Activated T-cell treated with anti-CD3 and anti-CD28 coated beads for 4 hours (primary cell): ENCODE results near the gene ZNF48.

ENCODE experiments used
- DNase-seq: peaks from one replicate; pipeline ENCODE4 v3.0.0-alpha.2; 2020

ZNF48 gene

GRCh38 chr16:30407804-30408534 lies 12.7 kb downstream of the ZNF48 start:
- no peak for DNase-seq

GRCh38 chr16:30409125-30410060 lies 14.2 kb downstream of the ZNF48 start:
- peak; percentile 94 for DNase-seq

DNA sequence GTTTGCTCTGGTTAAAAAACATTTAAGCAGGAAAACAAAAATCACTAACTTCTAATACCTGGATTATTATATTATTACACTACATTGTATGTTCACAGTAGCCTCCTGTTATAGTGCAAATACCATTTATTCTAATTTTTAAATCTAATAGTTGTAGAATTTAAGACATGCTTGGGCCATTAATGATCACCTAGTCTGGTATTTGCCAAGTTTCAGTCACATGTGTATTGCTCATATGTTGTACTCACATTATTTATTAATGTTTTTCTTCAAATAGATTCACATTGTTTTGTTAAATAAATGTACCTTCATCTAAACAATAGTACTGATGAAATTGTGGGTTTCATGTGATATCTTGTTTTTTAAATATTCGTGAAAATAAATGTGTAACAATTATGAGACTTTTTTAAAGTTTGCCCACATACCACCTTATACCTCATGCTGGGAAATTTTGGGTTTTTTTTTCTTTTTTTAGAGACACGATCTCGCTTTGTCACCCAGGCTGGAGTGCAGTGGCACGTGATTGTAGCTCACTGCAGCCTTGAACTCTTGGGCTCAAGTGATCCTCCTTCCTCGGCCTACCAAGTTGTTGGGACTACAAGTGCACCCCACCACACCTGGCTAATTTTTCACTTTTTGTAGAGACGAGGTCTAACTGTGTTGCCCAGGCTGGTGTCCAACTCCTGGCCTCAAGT lies 18.0 kb downstream of the ZNF48 start:
- DNase-seq, result no peak

DNA sequence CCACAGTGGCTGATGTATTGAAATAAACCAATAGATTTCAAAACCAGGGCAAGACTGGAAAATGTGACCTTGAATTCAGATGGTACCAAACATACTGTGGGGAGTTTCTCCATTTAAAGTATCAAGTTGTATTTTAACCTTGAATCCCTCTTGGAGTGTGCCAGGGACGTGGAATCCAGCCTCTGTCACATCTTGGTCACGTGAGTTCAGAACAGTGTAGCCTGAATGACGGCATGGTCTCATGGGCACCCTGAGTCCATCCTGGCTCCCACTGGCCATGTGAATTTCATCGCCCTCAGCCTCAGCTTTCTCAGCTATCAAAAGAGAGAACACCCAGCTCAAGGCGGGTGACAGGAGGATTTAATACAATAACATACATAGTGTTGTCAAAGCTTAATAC lies 18.9 kb downstream of the ZNF48 start:
- no peak for DNase-seq

DNA sequence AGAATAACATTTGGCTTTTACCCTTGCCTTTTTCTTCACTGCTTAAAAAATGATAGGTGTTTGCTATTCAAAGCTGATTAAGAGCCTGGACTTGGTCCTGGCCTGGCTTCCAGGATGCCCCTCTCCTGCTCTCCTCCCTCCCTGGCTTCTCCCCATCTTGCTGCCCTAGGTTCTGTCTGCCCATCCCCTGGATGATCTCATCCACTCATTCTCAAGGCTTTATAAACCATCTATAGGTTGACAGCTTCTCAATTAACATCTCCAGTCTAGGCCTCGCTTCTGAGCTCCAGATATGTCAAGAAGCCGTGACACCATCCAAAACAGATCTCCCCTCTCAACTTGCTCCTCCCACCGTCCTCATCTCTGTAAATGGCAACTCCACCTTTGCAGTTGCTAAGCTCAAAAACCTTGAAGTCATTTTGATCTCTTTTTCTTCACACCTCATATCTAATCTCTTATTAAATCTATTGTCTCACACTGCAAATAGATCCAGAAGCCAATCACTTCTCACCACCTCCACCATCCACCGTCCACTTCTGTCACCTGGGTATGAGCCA lies 20.9 kb downstream of the ZNF48 start:
- DNase-seq, result no peak

- DNase-seq, result no peak
Observed at GRCh38 chr16:30416624-30417528, 21.7 kb downstream of the ZNF48 start.

DNA sequence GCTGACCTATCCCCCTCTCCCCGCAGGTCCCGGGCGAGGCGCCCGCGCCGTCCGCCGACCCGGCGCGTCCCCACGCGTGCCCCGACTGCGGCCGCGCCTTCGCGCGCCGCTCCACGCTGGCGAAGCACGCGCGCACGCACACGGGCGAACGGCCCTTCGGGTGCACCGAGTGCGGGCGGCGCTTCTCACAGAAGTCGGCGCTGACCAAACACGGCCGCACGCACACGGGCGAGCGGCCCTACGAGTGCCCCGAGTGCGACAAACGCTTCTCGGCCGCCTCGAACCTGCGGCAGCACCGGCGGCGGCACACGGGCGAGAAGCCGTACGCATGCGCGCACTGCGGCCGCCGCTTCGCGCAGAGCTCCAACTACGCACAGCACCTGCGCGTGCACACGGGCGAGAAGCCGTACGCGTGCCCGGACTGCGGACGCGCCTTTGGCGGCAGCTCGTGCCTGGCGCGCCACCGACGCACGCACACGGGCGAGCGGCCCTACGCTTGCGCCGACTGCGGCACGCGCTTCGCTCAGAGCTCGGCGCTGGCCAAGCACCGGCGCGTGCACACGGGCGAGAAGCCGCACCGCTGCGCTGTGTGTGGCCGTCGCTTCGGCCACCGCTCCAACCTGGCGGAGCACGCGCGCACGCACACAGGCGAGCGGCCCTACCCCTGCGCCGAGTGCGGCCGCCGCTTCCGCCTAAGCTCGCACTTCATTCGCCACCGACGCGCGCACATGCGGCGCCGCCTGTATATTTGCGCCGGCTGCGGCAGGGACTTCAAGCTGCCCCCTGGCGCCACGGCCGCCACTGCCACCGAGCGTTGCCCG lies 22.5 kb downstream of the ZNF48 start:
- DNase-seq, result peak; percentile 77

GRCh38 chr16:30418350-30419181 lies 23.3 kb downstream of the ZNF48 start:
- no peak for DNase-seq

DNA sequence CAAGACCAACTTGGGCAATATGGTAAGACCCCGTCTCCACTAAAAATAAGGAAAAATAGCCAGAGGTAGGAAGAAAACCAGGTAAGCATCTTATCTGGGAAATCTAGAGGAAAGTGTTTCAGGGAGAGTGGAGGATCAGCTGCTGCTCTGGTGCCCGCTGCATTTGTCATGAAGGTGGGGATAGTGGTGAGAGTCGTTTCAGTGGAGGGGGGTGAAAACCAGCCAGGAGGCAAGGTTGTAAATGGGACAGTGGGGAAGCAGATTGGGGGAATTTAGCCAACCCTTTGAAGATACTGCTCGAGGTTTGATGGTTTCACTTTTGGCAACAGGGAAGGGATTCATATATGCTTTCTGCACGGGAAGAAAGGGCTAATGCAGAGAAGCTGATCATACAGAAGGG lies 25.8 kb downstream of the ZNF48 start:
- no peak for DNase-seq

DNA sequence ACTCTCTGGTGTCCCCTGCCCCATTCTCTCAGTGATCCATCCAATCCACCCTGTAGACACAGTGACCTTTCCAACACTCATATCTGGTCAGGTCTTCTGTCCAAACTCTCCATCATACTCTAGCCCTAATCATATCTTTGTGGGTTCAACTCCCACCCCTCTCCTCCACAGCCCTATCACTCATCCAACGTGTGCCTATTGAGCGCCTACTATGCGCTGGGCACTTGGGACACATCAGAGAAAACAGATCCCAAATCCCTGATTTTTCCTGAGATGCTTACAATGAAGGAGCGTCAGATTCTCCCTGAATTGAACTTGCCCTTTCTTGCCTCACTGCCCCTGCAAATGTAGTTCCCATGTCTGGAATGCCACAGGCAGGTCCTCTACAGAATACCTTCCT lies 32.8 kb downstream of the ZNF48 start:
- DNase-seq, result no peak

DNA sequence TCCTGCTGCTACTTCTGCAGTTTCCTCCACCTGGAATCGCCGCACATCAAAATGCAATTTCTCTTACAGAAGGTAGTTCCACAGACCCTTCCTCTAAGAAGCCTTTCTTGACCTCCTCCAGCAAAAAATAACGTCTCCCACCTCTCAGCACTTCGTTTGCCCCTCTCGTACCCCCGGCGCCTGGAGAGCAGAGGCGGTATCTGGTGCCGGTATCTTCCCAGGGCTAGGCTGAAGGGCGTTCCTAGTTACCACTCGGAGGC lies 34.1 kb downstream of the ZNF48 start:
- no peak for DNase-seq

GRCh38 chr16:30429678-30430427 lies 34.6 kb downstream of the ZNF48 start, which contains the start of gene DCTPP1:
Gene DCTPP1, minus strand, starts transcription at chr16:30430030. Its CDS starts 50 bp downstream, at chr16:30429980.
- DNase-seq, result peak; percentile 93

- DNase-seq, result no peak
Observed at GRCh38 chr16:30430428-30430970, 35.3 kb downstream of the ZNF48 start.

DNA sequence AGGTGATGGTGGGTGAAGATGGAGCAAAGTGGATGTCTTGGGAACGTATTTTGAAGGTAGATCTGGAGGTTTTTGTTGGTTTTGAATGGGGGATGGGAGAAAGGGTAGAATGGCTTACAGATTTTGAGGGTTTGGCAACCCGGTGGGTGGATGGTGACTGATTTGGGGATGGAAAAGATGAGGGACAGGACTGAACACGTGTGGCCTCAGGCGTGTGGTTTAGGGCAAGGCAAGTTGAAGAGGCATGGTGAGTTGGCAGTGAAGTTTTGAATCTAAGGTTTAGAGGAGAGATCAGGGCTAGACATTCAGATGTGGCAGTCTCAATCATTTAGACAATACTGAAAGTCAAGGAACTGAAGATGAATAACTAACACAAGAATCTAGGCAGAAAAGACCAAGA lies 39.6 kb downstream of the ZNF48 start:
- no peak for DNase-seq

DNA sequence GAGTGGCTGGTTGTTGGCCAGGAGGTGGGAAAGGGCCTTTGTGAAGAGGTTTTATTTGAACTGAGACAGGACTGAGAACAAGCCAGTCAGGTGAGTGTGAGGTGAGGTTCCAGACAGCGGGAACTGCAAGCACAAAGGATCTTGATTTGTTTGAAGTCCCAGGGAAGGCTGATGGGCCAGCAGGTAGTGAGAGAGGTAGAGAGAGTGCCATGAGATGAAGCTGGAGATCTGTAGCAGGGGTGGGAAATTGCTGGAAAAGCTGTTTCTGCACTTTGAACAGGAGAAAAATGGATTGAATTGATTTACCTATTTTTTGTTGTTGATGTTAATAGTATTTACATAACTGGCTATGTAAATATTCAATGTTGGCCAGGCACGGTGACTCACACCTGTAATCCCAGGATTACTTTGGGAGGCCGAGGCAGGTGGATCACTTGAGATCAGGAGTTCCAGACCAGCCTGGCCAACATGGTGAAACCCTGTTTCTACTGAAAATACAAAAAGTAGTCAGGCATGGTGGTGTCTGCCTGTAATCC lies 42.4 kb downstream of the ZNF48 start:
- DNase-seq, result no peak

- no peak for DNase-seq
Observed at GRCh38 chr16:30438835-30439234, 43.6 kb downstream of the ZNF48 start.

- DNase-seq, result no peak
Observed at GRCh38 chr16:30439720-30440348, 44.6 kb downstream of the ZNF48 start.

DNA sequence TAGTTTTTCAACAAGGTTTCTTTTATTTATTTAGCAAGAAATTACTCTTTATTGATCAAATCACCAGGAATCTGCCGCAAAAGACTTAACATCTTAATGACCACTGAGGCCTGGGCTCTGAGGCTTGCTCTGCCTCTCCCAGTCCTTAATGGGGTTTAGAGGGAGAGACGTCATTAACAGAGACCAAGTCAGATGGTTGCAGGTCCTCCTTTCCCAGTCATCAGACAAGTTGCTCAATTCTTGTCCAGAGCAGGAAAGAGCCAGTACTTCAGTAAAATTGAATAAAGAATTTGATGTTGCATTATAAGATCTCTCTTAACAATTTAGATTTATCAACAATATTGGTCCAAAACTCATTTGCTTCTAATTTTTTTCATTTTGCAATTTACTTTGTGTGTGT lies 48.4 kb downstream of the ZNF48 start:
- DNase-seq, result no peak
